GM19239 (cell line): ENCODE measurements around the gene HCRT.

Experiments used
- DNase-seq: peaks from one replicate; pipeline ENCODE4 v3.0.0; 2011; ENCODE audit warnings: low spot score; ENCODE audit not compliant: insufficient read length
- FAIRE-seq: peaks from 2 replicates; lab custom pipeline; 2011; peaks lifted over from hg19 to GRCh38; lab: Jason Lieb, UNC

Gene HCRT

GRCh38 chr17:42180922-42181850, 4.1 kb downstream of the HCRT start, which contains the start of gene KCNH4:
Gene KCNH4, minus strand, starts transcription at chr17:42181142. Its CDS starts 197 bp downstream, at chr17:42180945.
- peak; percentile 96 for FAIRE-seq
- DNase-seq = peak; percentile 88

- DNase-seq (no peak), FAIRE-seq (no peak)
These were observed 4.8 kb downstream of the HCRT start for GRCh38 chr17:42180411-42180921.

GRCh38 chr17:42179911-42180410, 5.3 kb downstream of the HCRT start:
- no peak for FAIRE-seq
- DNase-seq = no peak

GRCh38 chr17:42179335-42179734, 5.9 kb downstream of the HCRT start:
- FAIRE-seq = no peak
- no peak for DNase-seq

GRCh38 chr17:42178817-42179216, 6.4 kb downstream of the HCRT start:
- FAIRE-seq (peak; percentile 75), DNase-seq (peak; percentile 54)

GRCh38 chr17:42177684-42178083, 7.6 kb downstream of the HCRT start:
- DNase-seq (no peak), FAIRE-seq (no peak)

- DNase-seq (no peak), FAIRE-seq (no peak)
These were observed 11.0 kb downstream of the HCRT start for GRCh38 chr17:42174126-42174783.

GRCh38 chr17:42171831-42172230, 13.4 kb downstream of the HCRT start:
- DNase-seq = no peak
- FAIRE-seq = no peak

- no peak for FAIRE-seq
- no peak for DNase-seq
These were observed 15.9 kb downstream of the HCRT start for GRCh38 chr17:42169351-42169750.

GRCh38 chr17:42167807-42168206, 17.4 kb downstream of the HCRT start:
- FAIRE-seq (no peak), DNase-seq (no peak)

GRCh38 chr17:42166196-42166763, 19.0 kb downstream of the HCRT start:
- no peak for FAIRE-seq
- no peak for DNase-seq

- FAIRE-seq = no peak
- DNase-seq = no peak
These were observed 19.5 kb downstream of the HCRT start for GRCh38 chr17:42165751-42166150.

- no peak for DNase-seq
- no peak for FAIRE-seq
These were observed 21.4 kb downstream of the HCRT start for GRCh38 chr17:42163696-42164407.

GRCh38 chr17:42163113-42163512, 22.1 kb downstream of the HCRT start:
- DNase-seq (no peak), FAIRE-seq (no peak)

GRCh38 chr17:42160531-42160910, 24.7 kb downstream of the HCRT start:
- FAIRE-seq = no peak
- no peak for DNase-seq

- FAIRE-seq (no peak), DNase-seq (no peak)
These were observed 25.3 kb downstream of the HCRT start for GRCh38 chr17:42159796-42160530.

- DNase-seq (no peak), FAIRE-seq (no peak)
These were observed 29.6 kb downstream of the HCRT start for GRCh38 chr17:42155614-42156045.

- DNase-seq (no peak), FAIRE-seq (no peak)
These were observed 31.1 kb downstream of the HCRT start for GRCh38 chr17:42153919-42154742.
